GM19395 (cell line): ENCODE results near the gene PALLD.
"Not testable (repeated sequence)": the region's sequence is repeated elsewhere in the genome, so short reads cannot be mapped to it uniquely, and the experiment has no call there.

Experiments
- ATAC-seq: cut with Tn5 transposase; IDR thresholded peaks from one replicate; pipeline ENCODE4 v1.9.1; 2021; ENCODE audit warnings: mild to moderate bottlenecking, moderate library complexity; ENCODE audit not compliant: unreplicated experiment

Gene PALLD

GRCh38 chr4:168804146-168804545 lies 307.3 kb downstream of the PALLD start:
- ATAC-seq: no peak

GRCh38 chr4:168805341-168805740 lies 308.5 kb downstream of the PALLD start:
- no peak for ATAC-seq

- not testable (repeated sequence) for ATAC-seq
Measured at GRCh38 chr4:168806247-168806646, 309.4 kb downstream of the PALLD start.

- no peak for ATAC-seq
Measured at GRCh38 chr4:168811207-168811606, 314.4 kb downstream of the PALLD start.

GRCh38 chr4:168811786-168812651 lies 315.2 kb downstream of the PALLD start:
- no peak for ATAC-seq

GRCh38 chr4:168812806-168813205 lies 316.0 kb downstream of the PALLD start:
- ATAC-seq: no peak

- no peak for ATAC-seq
Measured at GRCh38 chr4:168813890-168814289, 317.0 kb downstream of the PALLD start.

- no peak for ATAC-seq
Measured at GRCh38 chr4:168815379-168816345, 318.8 kb downstream of the PALLD start.

GRCh38 chr4:168817370-168817769 lies 320.5 kb downstream of the PALLD start:
- no peak for ATAC-seq

- ATAC-seq: no peak
Measured at GRCh38 chr4:168822481-168822880, 325.6 kb downstream of the PALLD start.

GRCh38 chr4:168825975-168826374 lies 329.1 kb downstream of the PALLD start:
- no peak for ATAC-seq

GRCh38 chr4:168826620-168827019 lies 329.8 kb downstream of the PALLD start:
- no peak for ATAC-seq

- ATAC-seq: no peak
Measured at GRCh38 chr4:168830777-168831512, 334.1 kb downstream of the PALLD start.

- peak; percentile 3 for ATAC-seq
Measured at GRCh38 chr4:168831585-168831918, 334.7 kb downstream of the PALLD start.

GRCh38 chr4:168831919-168832762 lies 335.3 kb downstream of the PALLD start:
- ATAC-seq: peak; percentile 93

- ATAC-seq: peak; percentile 6
Measured at GRCh38 chr4:168832763-168833575, 336.1 kb downstream of the PALLD start.

GRCh38 chr4:168833881-168834280 lies 337.0 kb downstream of the PALLD start:
- ATAC-seq: no peak

- ATAC-seq: no peak
Measured at GRCh38 chr4:168835880-168836454, 339.1 kb downstream of the PALLD start.

GRCh38 chr4:168836490-168836889 lies 339.6 kb downstream of the PALLD start:
- no peak for ATAC-seq
